Measurements from ENCODE around the gene SHC4.

Gene SHC4

DNA sequence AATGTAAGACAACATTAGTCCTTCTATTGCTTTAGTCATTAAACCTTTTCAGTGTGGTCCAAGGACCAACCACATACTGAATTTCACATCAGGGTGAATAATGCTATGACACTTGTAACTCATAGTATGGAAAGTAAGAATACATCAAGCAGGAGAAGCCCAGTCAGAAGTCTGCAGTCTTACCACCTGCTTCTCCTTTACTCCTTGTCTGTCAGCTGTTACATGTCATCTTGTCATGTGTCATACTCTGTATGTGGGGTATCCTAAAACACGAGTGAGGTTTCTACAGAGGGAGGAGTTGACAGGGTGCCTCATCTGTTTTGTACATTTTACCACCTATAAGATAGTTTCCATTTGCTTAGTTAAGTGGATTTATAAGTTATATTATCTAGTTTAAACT, 118.6 kb downstream of the SHC4 start:
- no peak for DNase-seq (ENCODE audit: low spot score)

DNA sequence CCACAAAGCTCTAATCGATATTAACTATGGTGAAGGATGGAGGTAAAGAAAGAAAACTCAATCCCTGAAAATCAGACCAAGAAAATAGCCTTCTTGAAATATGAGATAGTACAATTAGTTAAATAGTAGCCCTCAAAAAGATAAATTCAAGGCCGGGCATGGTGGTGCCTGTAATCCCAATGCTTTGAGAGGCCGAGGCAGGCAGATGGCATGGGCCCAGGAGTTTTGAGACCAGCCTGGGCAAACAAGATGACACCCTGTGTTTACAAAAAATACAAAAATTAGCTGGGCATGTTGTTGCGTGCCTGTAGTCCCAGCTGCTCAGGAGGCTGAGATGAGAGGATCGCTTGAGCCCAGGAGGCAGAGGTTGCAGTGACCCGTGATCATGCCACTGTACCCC, 121.2 kb downstream of the SHC4 start:
- no peak for DNase-seq (ENCODE audit: low spot score)

DNA sequence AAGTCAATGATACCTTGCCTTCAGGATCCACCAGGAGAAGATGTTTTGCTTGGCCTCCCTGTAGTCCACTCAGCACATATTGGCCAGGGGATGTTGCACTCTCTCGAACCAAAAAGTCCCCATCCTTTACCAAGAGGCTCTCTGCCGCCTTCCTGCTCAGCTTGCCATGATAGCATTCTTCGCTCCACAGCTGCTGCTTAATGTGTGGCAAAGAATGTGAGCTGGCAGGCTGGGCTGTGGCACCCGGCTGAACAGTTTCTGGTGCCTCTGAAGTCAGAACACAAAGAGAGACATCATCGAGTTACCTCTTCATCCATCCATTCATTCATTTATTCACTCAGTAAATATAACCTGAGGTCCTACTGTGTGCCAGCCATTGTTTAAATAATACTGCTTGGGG, 129.0 kb downstream of the SHC4 start:
- DNase-seq (ENCODE audit: low spot score), result no peak

DNA sequence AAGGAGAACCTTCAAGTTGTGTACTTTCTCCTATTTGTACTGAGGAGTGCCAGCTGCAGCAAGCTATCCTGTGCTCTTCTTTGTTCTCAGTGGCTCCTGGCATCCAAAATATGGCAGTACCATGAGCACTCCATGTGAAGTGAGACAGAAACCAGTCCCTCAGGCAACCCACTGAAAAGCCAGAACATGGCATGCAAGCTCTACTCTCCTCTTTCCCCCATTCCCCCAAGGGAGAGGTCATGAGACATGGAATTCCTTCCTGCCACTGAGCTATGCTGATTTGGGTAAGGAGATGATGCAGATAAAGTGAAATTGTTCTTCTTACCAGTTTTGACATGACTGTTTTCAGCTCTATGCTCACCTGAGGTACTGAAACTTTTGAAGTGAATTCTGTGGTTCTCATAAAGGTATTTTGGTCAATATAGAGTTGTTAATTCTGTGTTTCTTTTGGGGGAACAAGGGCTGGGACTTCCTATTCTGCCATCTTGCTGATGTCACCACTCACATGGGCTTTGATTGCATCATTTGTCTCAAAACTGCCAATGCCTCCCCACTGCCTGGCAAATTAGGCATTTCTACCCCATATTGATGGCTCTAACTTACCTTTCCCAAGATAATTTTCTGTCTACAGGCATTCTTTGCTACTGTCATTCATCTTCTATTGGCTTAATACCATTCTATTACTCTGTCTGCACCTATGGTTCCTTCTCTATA, 130.0 kb downstream of the SHC4 start:
- no peak for DNase-seq (ENCODE audit: low spot score)

DNA sequence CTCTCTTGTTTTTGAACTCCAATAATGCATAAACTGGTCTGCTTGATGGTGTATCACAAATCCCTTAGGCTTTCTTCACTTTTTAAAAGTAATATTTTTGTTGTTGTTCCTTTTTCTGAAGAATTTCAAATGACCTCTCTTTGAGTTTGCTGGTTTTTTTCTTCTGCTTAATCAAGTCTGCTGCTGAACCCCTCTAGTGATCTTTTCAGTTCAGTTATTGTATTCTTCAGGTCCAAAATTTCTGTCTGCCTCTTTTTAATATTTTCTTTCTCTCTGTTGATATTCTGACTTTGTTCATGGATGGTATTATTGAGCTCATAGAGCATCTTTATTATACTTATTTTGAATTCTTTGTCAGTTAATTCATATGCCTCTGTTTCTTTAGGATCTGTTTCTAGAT, 131.1 kb downstream of the SHC4 start:
- DNase-seq (ENCODE audit: low spot score), result no peak

DNA sequence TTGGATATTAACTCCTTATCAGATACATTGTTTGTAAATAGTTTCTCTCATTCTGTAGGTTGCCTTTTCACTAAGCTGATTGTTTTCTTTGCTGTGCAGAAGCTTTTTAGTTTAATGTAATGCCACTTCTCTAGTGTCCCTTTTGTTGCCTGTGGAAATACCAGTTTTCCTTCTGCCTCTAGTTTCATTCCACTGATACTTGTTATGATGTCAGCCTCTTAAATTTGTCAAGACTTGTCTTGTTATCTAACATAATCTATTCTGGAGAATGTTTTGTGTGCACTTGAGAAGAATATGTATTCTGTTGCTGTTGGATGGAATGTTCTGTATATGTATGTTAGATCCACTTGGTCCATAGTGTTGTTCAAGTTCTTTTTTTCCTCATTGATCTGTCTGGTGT, 134.8 kb downstream of the SHC4 start:
- DNase-seq (ENCODE audit: low spot score), result no peak

DNA sequence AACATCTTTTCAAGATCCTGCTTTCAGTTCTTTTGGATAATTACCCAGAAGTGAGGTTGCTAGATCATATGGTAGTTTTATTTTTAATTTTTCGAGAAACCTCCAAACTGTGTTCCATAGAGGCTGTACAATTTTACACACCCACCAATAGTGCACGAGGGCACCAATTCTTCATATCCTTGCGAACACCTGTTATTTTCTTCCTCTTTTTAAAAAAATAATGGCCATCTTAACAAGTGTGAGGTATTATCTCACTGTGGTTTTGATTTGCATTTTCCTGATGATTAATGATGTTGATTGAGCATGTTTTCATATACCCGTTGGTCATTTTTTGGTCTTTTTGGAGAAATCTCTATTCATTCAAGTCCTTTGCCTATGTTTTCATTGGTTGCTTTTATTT, 135.2 kb downstream of the SHC4 start:
- DNase-seq (ENCODE audit: low spot score), result no peak

DNA sequence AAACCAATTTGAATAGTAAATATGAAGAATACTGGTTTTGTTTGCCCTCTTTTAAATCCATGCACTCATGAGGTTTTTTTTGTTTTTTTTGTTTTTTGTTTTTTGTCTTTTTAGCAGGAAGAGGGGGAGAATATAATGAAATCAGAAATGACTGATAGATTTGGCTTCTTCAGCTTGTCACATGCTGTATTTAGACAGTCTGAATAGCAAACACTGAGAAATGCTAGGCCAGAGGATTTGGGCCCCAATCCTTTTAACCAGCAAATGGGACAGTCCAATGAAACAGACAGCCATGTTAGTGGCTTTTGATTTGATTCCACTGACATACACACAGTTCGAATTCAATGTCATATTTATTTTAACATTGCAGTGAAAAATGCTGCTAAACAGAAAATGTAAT, 138.6 kb downstream of the SHC4 start:
- DNase-seq (ENCODE audit: low spot score), result no peak

DNA sequence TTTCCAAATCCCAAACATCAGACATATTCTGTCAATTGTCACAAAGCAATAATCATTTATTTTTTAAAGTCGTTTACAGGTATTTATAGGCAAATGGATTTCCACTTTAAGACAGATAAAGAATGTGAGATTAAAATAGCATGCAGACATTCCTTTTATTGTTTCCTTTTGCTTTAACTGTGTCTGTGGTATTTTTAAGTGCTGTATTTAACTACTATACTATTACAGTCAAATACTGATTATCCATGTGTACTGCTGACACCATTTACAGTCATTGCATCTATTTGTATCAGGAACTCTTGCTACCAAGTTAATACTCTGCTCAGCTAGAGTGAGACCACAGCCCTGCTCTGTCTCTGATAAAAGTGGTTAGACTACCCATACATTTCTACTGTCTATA, 140.0 kb downstream of the SHC4 start:
- no peak for DNase-seq (ENCODE audit: low spot score)

DNA sequence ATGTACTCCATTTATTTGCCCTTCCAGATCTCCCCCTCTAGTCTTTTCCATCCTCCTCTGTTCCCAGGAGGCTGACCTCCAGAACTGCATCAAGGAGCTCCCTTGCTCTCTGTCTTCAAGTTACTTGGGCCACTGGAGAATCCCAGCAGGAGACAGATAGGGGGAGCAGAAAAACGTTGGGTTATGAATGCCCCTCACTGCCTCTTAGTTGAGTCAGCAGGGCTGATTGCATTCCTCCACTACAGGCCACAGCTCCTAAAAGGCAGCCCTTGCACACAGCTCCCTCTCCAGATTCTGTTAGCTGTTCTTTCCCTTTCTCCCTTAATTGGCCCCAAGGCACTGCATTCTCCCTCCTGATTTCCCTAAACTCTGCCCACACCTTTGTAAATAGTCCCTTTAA, 140.5 kb downstream of the SHC4 start:
- DNase-seq (ENCODE audit: low spot score), result no peak

DNA sequence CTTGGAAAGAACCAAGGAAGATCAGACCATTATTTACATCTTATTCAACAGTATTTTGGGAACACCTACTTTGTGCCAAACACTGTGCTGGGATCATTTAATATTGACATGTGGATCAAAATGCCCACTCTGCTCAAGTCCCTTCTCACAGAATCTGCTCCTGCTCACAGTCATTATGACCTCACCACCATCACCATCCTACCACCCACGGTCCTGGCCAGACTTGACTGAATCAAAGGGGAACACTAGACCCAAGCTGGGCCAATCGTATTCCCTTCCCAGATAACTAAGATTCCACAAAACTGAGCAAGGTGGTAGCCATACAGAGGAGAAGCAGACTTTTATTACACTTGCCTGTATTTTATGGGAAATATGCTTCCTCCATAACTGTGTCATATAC, 149.4 kb downstream of the SHC4 start:
- DNase-seq (ENCODE audit: low spot score), result no peak

DNA sequence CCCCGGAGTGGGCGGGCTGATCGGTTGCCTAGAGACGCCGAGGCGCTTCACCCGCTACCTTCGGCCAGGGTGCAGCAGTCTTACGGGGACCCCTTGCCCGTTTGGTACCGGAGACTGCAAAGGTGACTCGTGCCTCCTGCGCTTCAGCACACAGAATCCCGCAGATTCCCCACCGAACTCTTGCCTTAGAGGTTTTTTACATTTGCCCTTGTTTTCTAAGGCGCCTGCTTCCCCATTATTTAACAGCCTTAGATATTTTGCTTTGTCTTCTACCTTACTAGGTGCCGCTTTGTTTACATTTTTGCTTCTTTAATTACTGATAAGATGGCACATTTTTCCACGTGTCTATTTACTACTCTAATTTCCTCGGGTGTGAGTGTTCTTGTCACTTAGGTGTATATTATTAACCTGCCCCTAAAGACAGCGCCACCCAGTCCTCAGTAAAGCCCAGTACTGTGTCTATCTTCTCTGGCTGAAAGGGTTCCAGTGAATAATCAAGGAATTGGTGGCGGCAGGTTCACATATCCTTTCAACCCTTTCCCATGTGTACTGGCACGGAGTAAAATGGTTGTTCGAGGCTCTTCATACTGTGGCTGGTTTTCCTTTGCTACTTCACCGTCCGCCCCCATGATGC, 152.3 kb downstream of the SHC4 start:
- no peak for DNase-seq (ENCODE audit: low spot score)

DNA sequence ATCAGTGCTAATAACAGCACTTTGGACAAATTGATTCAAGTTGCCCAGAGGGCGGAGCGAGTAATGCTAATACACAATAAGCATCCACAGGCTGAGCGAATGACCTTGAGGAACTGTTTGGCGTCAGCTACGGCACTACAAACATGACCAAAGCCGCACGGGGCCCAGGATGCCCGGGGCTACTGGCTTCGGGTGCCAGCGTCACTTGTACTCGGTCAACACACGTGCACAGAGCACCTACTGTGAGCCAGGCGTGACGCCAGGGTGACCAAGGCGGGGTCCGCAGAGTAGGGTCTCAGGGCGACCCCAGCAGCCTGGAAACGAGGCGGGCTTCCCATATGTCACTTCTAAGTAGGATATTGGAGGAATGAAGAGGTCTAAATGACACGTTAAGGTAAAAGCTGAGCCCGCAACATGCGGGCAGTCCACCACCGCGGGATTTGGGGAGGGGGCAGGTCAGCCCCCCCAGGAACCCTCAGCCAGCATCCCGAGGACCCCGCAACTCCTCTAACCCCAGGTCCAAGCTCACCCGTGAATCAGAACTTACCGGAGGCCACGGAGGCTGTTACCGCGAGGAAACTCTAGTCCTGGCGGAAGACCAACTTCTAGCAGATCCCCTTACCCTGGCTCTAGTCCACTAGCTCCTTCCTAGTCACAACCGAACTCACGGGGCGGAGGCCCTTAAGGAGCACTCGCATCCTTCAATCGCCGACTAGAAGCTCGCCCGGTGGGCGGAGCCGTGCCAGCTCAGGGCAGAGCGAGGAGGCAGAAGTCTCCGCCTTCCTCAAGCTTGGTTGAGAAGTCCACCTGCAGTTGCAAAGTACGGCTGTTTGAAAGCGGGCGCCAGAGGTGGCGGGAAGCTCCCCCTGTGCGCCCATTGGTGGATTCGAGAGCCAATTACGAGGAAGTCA, 153.1 kb downstream of the SHC4 start, which contains the start of gene CEP152:
TSS of gene CEP152 (minus strand) at position 656 of the 911 bp plus-strand sequence. CDS start 5,420 bp downstream, outside the sequence.
- peak; percentile 96 for DNase-seq (ENCODE audit: low spot score)

DNA sequence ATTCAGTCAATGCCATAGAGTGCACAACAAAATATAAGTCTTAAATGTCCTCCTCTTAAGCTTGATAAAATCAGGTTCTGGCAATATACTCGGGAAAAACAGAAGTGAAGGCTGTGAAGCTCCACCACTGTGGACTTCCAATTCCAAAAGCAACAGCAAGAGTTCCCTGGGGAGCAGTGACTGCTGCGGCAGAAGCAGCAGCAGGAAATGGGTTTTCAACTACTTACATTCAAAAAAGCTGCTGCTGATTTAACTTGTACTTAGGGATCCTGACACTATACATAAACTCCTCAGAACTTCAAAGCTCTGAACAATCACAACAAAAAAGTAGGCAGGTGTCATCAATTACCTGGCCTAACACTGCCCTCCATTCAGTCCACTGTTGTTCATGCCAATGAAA, 157.6 kb downstream of the SHC4 start:
- no peak for DNase-seq (ENCODE audit: low spot score)

DNA sequence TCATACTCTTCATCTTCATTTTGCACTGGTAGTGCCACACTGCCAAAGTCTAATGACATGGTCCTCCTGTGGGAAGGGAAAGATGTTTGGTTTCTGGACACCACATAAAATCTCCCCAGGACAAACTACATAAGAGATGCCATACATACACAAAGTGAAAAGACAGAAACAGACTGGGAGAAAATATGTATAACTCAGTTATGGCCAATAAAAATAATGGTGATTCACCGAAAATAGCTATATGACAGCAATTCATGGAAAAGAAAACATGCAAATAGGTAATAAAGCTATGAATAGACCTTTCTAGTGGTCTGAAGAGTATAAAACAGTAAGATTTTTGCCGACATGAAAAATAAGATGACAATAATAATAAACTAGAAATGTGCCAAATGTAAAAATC, 158.1 kb downstream of the SHC4 start:
- no peak for DNase-seq (ENCODE audit: low spot score)

DNA sequence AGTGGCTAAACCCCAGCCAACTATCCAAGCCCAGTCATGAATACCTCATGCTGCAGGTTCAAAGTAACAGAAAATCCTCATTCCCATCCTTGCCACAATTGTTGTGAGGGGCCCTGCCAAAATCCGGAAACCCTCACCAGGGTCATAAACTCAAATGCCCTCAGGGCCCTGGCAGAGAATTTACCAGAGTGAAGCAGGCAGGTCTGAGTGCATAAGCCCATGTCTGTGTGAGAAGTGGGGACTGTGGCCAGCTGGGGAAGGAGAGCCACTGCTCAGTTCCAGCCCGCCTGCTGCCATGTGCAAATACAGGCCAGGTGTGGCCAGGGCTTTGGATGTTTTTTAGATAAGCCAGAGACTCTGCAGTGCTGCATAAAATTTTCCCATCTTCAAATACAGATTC, 159.8 kb downstream of the SHC4 start:
- DNase-seq (ENCODE audit: low spot score), result no peak

DNA sequence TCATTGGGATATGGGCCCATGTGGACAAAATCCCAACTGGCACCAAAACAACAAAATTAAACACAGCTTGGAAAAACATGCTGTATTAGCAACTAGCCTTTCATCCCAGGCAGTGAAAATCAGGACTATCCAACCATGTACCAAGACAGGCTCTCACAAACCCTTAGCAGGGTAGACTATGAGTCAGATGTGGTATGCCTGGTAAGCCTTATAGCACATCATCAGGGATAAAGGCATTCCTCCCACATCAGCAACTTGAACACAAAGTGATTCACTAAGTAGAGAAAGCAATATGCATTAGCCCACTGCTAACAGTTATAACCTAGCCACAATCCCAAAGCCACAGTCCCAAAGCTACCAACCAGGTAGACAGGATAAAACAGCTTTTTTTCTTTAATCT, 160.9 kb downstream of the SHC4 start:
- no peak for DNase-seq (ENCODE audit: low spot score)

DNA sequence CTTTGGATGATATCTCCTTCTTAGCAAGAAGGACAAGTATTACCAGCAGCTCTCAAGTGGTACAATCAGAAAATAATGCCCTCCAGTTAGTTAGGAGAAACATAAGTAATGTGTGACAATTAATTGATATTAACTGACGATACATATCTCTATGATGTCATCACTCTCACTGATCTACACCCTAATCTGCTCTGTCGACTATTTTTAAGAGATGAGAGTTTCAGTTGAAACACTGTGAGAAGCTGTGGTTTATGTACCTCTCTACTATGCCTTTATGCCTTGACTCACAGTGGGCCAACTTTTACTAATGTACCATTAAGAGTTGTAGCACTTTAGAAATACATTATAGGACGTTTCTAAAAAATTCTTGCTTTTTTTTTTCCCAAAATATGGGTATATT, 161.5 kb downstream of the SHC4 start:
- no peak for DNase-seq (ENCODE audit: low spot score)

DNA sequence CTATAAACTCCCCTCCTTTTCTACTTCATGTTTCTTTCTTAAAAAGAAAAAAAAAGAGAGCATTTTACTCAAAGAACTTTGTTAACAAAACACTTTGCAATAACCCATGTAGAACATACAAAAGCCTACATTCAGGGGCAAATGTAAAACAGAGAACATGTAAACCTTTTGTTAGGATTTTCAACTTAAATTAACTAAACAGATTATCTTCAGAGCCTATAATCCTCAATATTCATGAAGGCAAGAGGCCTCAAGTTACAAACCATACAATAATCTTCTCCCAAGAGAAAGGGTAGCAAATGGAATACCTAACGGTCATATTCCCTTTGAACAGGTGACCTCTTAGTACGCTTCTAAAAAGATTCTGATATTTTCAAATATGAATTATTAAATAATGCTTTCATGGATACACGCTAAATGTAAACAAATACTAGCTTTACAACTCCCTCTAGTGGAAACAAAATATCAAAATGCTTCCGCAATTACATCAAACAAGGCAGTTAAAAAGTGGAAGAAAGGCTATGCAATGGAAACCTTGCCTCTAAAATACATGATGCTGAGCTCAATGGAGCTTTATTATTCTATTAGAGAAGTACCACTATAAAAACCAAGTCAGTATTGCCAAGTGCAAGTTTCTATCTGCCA, 162.8 kb downstream of the SHC4 start:
- DNase-seq (ENCODE audit: low spot score), result no peak

DNA sequence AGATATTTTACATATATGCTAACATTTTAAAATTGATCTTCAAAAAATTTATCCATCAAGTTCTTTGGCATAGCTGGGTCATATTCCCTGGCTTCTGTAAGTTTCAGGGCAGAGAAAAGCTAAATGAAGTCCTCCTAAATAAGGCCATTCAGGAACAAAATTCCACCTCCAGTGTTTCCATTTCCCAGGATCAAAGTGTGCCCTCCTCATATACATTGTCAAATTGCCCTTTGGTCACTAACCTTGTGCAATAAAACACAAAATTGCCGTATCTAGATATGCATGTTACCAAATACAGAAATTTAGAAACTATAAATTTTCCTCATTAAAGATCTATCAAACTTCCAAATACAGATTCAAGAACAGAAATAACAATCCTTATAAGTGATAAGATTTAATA, 163.5 kb downstream of the SHC4 start:
- no peak for DNase-seq (ENCODE audit: low spot score)

DNA sequence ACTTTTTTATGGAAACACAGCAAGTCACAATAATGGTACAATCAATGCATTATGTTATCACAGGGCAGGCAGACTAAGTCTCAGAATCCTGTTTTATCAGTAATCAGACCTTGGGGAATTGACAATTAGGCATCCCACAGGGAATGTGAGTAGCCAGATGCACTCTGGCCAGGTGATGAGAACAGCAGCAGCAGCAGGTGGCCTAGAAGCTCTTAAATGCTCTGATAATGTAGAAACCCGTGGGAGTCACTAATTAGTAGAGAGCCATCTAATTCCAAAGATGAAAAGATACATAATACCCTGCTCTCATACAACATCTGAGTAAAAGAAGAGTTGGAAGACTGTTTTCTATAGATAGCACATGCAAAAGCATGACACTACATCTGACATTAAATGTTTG, 165.4 kb downstream of the SHC4 start:
- no peak for DNase-seq (ENCODE audit: low spot score)

DNA sequence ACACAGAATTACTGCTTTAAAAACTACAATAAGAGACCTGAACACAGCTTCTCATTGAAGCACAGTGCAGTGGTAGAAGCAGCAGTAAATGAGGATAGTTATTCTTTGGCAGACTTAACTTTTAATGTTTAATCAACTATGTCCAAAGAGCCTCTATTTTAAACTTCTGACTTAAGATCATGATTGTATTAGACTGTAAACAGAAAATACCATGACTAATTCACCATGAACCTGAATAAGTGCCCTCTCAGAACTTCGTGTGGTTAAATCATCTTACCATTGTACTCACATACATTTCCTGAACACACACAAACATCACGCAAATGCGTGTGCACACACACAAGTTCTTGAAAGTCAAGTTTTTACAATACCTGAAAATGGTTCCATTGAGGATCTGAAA, 166.8 kb downstream of the SHC4 start:
- no peak for DNase-seq (ENCODE audit: low spot score)
